GM18502 (cell line): ENCODE results near the gene RAET1E.
"Not testable (repeated sequence)": the region's sequence is repeated elsewhere in the genome, so short reads cannot be mapped to it uniquely, and the experiment has no call there.

Experiments
- ATAC-seq: cut with Tn5 transposase; IDR thresholded peaks from one replicate; pipeline ENCODE4 v1.9.1; 2021; ENCODE audit warnings: mild to moderate bottlenecking; ENCODE audit not compliant: unreplicated experiment, poor library complexity

The RAET1E gene

DNA sequence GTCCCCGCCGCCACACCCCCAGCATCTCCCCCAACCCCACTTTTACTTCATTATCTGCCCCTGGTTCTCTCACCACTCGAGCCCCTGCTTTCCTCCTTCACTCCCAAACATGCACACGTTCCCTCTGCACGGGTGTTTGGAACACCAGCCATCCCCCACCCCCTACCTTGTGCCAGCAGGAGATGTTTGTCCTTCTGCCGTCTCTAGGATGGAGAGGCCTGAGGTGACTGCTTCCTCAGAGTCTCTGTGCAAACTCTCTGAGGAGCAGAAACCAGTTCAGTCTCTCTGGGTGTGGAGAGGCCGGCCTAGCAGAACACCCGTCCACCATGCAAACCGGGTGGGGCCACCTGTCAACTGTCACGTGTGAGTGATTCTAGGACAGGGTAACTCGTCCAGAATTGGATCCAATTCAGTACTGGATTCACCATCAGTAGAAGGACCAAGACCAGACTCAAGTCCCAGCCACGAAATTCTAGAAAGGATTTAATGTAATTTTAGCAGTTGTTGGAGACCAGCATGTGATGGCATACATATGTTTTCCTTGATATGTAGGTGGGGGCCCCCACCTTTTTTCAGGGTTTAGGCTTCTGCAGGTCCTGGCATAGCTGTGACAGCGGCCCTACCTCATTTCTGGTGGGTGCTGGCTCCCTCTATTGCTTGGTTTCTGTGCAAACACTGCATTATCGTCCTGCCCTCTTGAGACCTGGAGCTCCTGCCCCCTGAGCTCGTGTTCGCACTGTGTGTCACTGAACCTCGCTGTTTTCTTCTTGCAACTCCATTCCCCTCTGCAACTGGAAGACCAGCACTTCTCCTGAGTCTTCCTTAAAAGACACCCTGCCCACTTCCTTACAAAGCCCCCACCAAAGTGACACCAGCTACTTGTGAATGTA, at the start of gene RAET1E:
Gene RAET1E, minus strand, starts transcription at position 259 of the 890 bp plus-strand sequence. CDS start 7,212 bp downstream, outside the sequence.
- no peak for ATAC-seq

GRCh38 chr6:149947533-149947932, 49.6 kb upstream of the RAET1E start:
- ATAC-seq = not testable (repeated sequence)

GRCh38 chr6:149946631-149947030, 48.7 kb upstream of the RAET1E start:
- ATAC-seq = not testable (repeated sequence)

DNA sequence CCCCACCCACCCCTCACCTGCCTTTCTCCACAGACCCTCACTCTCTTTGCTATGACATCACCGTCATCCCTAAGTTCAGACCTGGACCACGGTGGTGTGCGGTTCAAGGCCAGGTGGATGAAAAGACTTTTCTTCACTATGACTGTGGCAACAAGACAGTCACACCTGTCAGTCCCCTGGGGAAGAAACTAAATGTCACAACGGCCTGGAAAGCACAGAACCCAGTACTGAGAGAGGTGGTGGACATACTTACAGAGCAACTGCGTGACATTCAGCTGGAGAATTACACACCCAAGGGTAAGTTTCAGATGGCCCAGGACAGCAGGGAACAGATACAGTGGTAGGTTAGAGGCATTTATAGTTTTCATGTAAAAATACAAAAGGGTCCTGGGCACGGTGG, 47.4 kb upstream of the RAET1E start:
- not testable (repeated sequence) for ATAC-seq

- ATAC-seq = not testable (repeated sequence)
Measured at GRCh38 chr6:149943321-149943720, 45.4 kb upstream of the RAET1E start.

DNA sequence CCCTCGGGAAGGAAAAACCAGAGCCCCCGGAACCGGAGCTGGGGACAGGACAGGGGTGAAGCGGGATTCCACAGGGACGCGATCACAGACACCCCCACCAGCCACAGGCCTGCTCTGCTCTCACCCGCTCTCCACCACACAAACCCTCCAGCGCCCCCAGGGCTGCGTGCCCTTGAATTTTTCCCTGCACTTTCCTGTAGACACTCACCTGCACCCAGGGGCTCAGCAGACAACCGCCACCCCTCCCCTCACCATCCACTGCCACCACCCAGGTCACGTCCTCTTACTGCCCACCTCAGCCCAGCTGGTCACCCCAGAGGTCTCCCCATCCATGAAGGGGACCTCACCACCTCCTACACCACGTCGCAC, 44.5 kb upstream of the RAET1E start:
- no peak for ATAC-seq

GRCh38 chr6:149941583-149942460, 43.9 kb upstream of the RAET1E start, which contains the start of gene ULBP2:
Gene ULBP2, plus strand, starts transcription at chr6:149942014. Its CDS starts 59 bp downstream, at chr6:149942073.
- peak; percentile 47 for ATAC-seq

DNA sequence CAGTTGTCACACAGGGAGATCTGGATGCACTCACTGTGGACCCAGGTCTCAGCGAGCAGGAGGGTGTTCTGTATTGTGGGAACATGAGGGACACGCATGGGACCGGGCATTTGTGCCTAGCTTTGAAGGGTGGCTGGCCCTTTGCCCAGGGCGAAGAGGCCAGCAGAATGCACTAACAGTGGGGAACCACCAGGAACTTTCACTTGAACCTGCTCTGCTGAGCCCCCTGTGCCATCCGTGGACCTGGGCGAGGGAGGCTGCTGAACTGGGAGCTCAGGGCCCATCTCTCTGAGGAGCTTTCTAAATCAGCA, 42.7 kb upstream of the RAET1E start:
- ATAC-seq = no peak

DNA sequence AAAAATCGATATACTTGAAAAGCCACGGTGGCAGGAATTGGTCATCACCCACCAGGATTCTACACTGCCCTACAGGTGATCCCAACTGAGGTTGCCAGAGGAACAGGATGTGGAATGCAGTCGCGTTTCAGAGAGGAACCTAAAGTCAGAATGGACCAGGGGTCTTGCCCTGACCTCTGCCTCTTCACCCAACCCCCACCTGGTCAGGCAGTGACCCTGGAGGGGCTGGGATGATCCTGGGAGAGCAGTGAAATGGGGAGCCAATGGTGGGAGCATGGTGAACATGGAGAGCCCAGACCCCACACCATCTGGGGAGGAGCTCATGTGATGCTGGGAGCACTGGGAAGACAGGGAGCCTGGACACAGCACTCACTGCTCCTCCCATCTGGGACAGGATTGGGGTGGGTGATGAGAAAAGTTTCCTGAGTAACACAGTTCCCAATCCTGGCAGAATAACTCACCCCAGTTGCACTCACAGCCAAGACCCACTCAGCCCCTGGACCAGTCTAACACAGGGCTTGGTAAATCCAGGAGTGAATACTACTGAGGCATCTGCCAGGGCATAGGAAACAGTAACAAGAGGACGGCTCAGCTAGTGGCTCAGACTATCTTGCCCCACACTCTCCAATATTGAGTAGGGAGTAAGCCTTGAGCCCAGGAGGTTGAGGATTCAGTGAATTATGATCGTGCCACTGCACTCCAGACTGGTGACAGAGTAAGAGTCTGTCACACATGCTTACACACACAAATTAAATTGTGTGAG, 42.2 kb upstream of the RAET1E start:
- no peak for ATAC-seq

GRCh38 chr6:149939356-149939648, 41.4 kb upstream of the RAET1E start:
- no peak for ATAC-seq

DNA sequence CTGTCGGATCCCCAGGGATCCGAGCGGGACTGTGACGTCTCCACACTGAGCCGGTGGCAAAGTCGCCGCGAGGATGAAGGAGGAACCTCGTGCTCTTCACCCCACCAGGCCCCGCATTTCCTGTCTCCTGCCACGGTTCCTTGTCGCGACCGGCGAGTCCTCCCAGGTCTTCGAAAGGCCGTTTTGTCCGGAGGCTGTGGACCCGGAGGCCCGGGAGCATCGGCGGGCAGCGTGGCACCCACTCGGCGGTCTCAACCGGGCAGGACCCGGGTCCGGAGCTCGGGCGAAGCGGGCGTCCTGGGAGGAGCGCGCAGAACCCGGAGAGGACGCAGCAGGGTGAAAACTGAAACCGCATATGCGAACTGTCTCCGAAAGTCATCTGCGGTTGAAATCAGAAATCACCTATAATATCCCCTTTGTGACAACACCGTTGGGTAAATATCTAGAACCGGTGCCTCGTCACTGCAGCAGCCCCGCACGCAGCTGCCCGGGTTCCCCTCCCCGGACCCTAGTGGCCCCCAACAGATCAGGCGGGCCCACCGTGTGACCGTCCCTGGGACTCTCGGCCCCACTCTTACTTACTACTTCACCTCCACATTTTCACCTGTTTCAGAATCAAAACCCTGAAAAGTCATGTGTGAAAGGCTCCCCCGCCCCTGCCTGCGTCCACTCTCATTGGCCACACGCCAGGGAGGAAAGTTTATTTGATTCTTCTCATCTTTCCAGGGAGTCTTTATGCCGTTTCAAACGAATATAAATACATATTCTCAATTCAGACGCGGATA, 40.9 kb upstream of the RAET1E start:
- ATAC-seq = peak; percentile 86

DNA sequence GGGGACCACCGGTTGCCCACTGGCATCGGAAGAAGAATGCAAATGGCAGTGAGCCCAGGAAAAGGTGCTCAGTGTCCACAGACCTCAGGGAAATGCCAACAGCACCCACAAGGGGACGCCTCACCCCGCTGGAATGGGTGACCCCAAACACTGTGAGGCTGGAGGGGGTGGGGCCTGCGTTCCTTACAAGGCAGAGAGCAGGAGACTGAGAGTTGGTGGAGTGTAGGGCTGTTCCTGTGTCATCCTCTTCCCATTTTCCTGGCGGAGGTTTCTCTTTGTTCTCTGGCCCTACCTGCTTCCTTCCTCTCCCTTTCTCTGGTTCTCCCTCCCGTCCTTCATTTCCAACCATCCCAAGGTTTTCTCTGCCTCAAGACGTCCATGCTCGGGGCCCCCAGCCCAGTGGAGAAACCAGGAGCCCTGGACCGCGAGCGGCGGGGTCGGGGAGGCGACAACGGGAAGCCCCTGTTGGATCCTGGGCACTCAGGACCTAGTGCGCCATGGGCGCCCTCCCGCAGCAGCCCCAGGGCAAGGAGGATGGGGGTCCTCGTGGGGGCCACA, 40.2 kb upstream of the RAET1E start:
- not testable (repeated sequence) for ATAC-seq

DNA sequence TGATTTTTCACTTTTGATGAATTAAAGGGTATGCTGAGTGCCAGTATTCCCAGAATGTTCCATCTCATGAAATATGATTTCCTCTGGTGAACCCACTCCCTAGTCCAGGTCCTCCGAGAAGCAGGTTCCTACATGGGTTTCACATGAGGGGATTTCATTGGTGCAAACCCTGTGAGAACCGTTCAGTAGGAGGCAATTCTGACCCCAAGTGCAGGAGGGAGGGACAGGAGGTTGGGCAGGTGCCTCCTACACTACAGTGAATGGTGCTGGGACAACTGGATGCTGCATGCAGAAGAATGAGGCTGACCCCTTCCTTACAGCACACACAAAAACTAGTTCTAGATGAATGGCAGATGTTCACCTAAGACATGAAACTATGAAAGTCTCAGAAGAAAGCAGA, 38.8 kb upstream of the RAET1E start:
- ATAC-seq = no peak

GRCh38 chr6:149935668-149936067, 37.8 kb upstream of the RAET1E start:
- no peak for ATAC-seq

DNA sequence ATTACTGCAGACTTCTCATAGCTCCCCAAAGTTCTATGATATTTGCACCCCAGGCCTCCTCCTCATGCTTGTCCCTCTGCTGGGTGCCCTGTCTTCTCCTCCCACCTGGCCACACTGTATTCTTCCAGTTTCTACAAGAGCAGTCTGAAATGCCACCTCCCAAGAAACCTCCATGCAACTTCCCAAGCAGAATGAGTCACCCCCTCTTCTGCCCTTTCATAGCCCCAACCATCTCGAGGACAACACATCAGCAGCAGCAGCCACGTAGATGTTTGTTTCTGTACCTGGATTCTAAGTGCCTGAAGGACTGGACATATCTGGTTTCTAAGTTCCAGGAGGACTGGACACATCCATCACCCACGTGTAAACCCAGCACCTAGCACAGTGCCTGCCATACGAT, 37.3 kb upstream of the RAET1E start:
- no peak for ATAC-seq

- ATAC-seq = no peak
Measured at GRCh38 chr6:149934249-149935156, 36.6 kb upstream of the RAET1E start.

DNA sequence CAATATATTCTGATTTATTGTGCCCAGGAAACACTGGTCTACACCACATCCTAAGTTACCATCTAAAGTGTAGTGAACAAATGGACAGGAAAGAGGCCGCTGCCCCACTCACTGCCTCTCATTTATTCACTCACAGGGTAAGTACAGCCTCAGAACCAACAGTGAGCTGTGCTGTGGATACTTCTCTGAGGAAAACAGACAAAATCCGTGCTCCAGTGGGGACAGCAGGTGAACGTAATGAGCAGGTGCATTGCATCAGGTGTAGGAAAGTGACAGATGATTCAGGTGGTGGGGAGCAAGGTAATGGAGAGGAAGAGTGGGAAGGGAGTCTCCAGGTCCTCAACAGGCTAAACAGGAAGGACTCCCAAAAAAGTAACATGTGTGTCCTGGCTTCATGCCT, 35.5 kb upstream of the RAET1E start:
- ATAC-seq = no peak

- no peak for ATAC-seq
Measured at GRCh38 chr6:149933036-149933435, 35.1 kb upstream of the RAET1E start.

- no peak for ATAC-seq
Measured at GRCh38 chr6:149931501-149931900, 33.6 kb upstream of the RAET1E start.
